ENCODE results near the gene BCKDK. TPM values are rescaled to one million over a fixed set of nuclear protein-coding genes. Genes with fewer than 3 reads are reported as not detected.

Gene BCKDK
- total RNA-seq, 1 donor from 2014 or later: 44.9 TPM

GRCh38 chr16:31117384-31118222, 9.4 kb downstream of the BCKDK start, which contains the start of gene KAT8:
Gene KAT8, plus strand, starts transcription at chr16:31117664. Its CDS starts 18 bp downstream, at chr16:31117682.
- Histone ChIP-seq H3K27ac (ENCODE audit: low read depth, low read length) (peak within 1 kb of the TSS; percentile 92), H3K9me3 (ENCODE audit: insufficient read depth, low read depth, low read length) (no peaks in the 10 kb centered on the region), H3K79me2 (ENCODE audit: insufficient read depth, low read length) (peaks cover 23% of the 10 kb centered on the region), H4K20me1 (ENCODE audit: insufficient read depth, low read length) (peaks cover 7% of the 10 kb centered on the region), H3K4me3 (ENCODE audit: insufficient read depth, low read depth, low read length) (peak within 1 kb of the TSS; percentile 80), H3K36me3 (ENCODE audit: insufficient read depth, low read length) (peaks cover 22% of the 10 kb centered on the region), H3K9ac (ENCODE audit: low read length) (peak within 1 kb of the TSS; percentile 93), H2AFZ (ENCODE audit: low read depth, low read length) (peak within 1 kb of the TSS; percentile 66), H3K27me3 (ENCODE audit: insufficient read depth, low read length) (no peaks in the 10 kb centered on the region), H3K4me1 (ENCODE audit: insufficient read depth, low read length) (peaks cover 9% of the 10 kb centered on the region), H3K4me2 (ENCODE audit: low read length) (peak within 1 kb of the TSS; percentile 99)
- TF ChIP-seq, protein P1, sequence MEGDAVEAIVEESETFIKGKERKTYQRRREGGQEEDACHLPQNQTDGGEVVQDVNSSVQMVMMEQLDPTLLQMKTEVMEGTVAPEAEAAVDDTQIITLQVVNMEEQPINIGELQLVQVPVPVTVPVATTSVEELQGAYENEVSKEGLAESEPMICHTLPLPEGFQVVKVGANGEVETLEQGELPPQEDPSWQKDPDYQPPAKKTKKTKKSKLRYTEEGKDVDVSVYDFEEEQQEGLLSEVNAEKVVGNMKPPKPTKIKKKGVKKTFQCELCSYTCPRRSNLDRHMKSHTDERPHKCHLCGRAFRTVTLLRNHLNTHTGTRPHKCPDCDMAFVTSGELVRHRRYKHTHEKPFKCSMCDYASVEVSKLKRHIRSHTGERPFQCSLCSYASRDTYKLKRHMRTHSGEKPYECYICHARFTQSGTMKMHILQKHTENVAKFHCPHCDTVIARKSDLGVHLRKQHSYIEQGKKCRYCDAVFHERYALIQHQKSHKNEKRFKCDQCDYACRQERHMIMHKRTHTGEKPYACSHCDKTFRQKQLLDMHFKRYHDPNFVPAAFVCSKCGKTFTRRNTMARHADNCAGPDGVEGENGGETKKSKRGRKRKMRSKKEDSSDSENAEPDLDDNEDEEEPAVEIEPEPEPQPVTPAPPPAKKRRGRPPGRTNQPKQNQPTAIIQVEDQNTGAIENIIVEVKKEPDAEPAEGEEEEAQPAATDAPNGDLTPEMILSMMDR (IDR thresholded peaks at IDR 0.05; ENCODE audit: insufficient read depth, low read depth, low read length): no peak
- TF ChIP-seq EZH2 (IDR thresholded peaks at IDR 0.05; ENCODE audit: insufficient read depth, low read length): no peak
- Mint-ChIP-seq H3K9me3 (ENCODE audit: unreplicated experiment) (no peaks in the 10 kb centered on the region), H3K4me1 (ENCODE audit: low read depth, unreplicated experiment) (no peaks in the 10 kb centered on the region), H3K27ac (ENCODE audit: unreplicated experiment) (peak within 1 kb of the TSS; percentile 85), H3K36me3 (ENCODE audit: low read depth, unreplicated experiment) (peaks cover 3% of the 10 kb centered on the region), H3K27me3 (ENCODE audit: low read depth, unreplicated experiment) (no peaks in the 10 kb centered on the region), H3K4me3 (ENCODE audit: unreplicated experiment) (peak within 1 kb of the TSS; percentile 84)
- DNase-seq (ENCODE audit: low read depth) (peak; percentile 96), FAIRE-seq (no peak)

DNA sequence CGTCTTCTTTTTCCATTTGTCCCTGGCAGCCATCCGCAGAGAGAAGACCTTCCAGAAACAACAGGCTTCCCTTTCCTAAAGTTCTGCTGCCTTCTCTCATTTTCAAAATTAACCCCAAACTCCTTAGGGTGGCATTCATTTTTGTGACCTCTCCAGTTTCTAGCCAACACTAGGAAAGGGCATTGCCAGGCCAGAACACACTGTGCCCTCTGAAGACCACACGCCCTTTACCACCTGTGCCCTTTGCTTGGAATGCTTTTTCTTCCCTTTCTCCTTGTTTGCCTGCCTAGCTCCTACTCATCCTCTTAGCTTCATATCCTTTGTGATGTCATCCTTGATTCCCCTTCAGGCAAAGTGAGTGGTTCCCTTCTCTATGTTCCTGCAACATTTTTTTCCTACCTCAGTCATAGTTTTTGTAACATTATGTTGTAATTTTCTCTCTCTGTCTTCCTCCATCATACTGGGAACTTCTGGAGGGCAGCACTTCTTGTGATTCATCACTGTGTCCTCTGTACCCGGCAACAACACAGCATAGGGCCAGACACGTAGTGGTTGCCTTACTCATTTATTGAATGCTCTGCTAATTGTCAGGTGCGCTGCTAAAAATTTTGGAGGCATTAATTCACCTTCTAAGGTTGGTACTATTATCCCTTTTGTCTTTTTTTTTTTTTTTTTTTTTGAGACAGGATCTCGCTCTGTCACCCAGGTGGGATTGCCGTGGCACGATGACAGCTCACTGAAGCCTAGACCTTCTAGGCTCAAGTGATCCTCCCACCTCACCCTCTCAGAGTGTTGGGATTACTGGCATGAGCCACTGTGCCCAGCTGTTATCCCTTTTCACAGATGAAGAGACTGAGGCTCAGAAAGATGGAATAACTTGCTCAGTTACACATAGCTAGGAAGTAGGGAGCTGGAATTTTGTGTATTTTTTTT, 10.3 kb downstream of the BCKDK start:
- no peaks in the 10 kb centered on the region for H3K36me3 Mint-ChIP-seq (ENCODE audit: low read depth, unreplicated experiment)
- Histone ChIP-seq H3K4me1 (ENCODE audit: insufficient read depth, low read length) (peaks cover 9% of the 10 kb centered on the region), H3K36me3 (ENCODE audit: insufficient read depth, low read length) (peaks cover 20% of the 10 kb centered on the region), H3K79me2 (ENCODE audit: insufficient read depth, low read length) (peaks cover 23% of the 10 kb centered on the region), H3K9me3 (ENCODE audit: insufficient read depth, low read depth, low read length) (no peaks in the 10 kb centered on the region), H3K9ac (ENCODE audit: low read length) (peak overlapping the region; percentile 93), H3K4me3 (ENCODE audit: insufficient read depth, low read depth, low read length) (peak overlapping the region; percentile 80), H4K20me1 (ENCODE audit: insufficient read depth, low read length) (peaks cover 7% of the 10 kb centered on the region), H2AFZ (ENCODE audit: low read depth, low read length) (peak overlapping the region; percentile 66), H3K27ac (ENCODE audit: low read depth, low read length) (peak overlapping the region; percentile 92), H3K4me2 (ENCODE audit: low read length) (peak overlapping the region; percentile 99), H3K27me3 (ENCODE audit: insufficient read depth, low read length) (no peaks in the 10 kb centered on the region)
- no peaks in the 10 kb centered on the region for H3K4me1 Mint-ChIP-seq (ENCODE audit: low read depth, unreplicated experiment)
- H3K27me3 Mint-ChIP-seq (ENCODE audit: low read depth, unreplicated experiment): no peaks in the 10 kb centered on the region
- DNase-seq (ENCODE audit: low read depth): peak; percentile 64
- H3K9me3 Mint-ChIP-seq (ENCODE audit: unreplicated experiment): no peaks in the 10 kb centered on the region
- FAIRE-seq: no peak
- TF ChIP-seq, protein P1 (IDR thresholded peaks at IDR 0.05; ENCODE audit: insufficient read depth, low read depth, low read length): no peak
- TF ChIP-seq EZH2 (IDR thresholded peaks at IDR 0.05; ENCODE audit: insufficient read depth, low read length): no peak
- peak overlapping the region; percentile 84 for H3K27ac Mint-ChIP-seq (ENCODE audit: unreplicated experiment)
- peak overlapping the region; percentile 83 for H3K4me3 Mint-ChIP-seq (ENCODE audit: unreplicated experiment)

Measured in astrocyte (in vitro differentiated cells and primary cell).